ENCODE measurements around the gene EED.

Gene EED

GRCh38 chr11:86210898-86211297, 33.7 kb upstream of the EED start:
- no peak overlapping the region for H3K9ac ChIP-seq (ENCODE audit: low read length)
- H3K4me3 ChIP-seq (ENCODE audit: low read length), result no peak overlapping the region
- no peaks in the 10 kb centered on the region for H4K20me1 ChIP-seq (ENCODE audit: insufficient read depth, low read length)
- H3K4me1 ChIP-seq (ENCODE audit: low read length), result peaks cover 81% of the 10 kb centered on the region
- no peak overlapping the region for H3K27ac ChIP-seq (ENCODE audit: low read length)
- H3K79me2 ChIP-seq (ENCODE audit: low read length), result no peaks in the 10 kb centered on the region
- H2AFZ ChIP-seq (ENCODE audit: low read depth, low read length), result no peak overlapping the region
- no peaks in the 10 kb centered on the region for H3K27me3 ChIP-seq (ENCODE audit: low read depth, low read length)
- H3K9me3 ChIP-seq (ENCODE audit: insufficient read depth, low read length), result no peaks in the 10 kb centered on the region
- TF ChIP-seq EZH2phosphoT487 (IDR thresholded peaks at IDR 0.05; ENCODE audit: low read depth), result no peak
- no peak for TF ChIP-seq CTCF (IDR thresholded peaks at IDR 0.05; ENCODE audit: low read depth, low read length)
- H3K4me2 ChIP-seq (ENCODE audit: low read length), result no peak overlapping the region
- no peaks in the 10 kb centered on the region for H3K36me3 ChIP-seq (replicated peaks; ENCODE audit: low read depth, low read length)

- Histone ChIP-seq H3K4me2 (ENCODE audit: low read length) (peak overlapping the region; percentile 48), H3K79me2 (ENCODE audit: low read length) (no peaks in the 10 kb centered on the region), H4K20me1 (ENCODE audit: insufficient read depth, low read length) (no peaks in the 10 kb centered on the region), H3K9me3 (ENCODE audit: insufficient read depth, low read length) (no peaks in the 10 kb centered on the region), H3K9ac (ENCODE audit: low read length) (no peak overlapping the region), H3K36me3 (replicated peaks; ENCODE audit: low read depth, low read length) (no peaks in the 10 kb centered on the region), H3K4me3 (ENCODE audit: low read length) (no peak overlapping the region), H3K27me3 (ENCODE audit: low read depth, low read length) (no peaks in the 10 kb centered on the region), H2AFZ (ENCODE audit: low read depth, low read length) (no peak overlapping the region), H3K27ac (ENCODE audit: low read length) (0 out of 2 replicates have a peak overlapping the region, but pooled peaks have one; percentile 1), H3K4me1 (ENCODE audit: low read length) (peaks cover 80% of the 10 kb centered on the region)
- TF ChIP-seq EZH2phosphoT487 (IDR thresholded peaks at IDR 0.05; ENCODE audit: low read depth) (no peak), CTCF (IDR thresholded peaks at IDR 0.05; ENCODE audit: low read depth, low read length) (no peak)
These were observed 32.9 kb upstream of the EED start for GRCh38 chr11:86211619-86212018.

DNA sequence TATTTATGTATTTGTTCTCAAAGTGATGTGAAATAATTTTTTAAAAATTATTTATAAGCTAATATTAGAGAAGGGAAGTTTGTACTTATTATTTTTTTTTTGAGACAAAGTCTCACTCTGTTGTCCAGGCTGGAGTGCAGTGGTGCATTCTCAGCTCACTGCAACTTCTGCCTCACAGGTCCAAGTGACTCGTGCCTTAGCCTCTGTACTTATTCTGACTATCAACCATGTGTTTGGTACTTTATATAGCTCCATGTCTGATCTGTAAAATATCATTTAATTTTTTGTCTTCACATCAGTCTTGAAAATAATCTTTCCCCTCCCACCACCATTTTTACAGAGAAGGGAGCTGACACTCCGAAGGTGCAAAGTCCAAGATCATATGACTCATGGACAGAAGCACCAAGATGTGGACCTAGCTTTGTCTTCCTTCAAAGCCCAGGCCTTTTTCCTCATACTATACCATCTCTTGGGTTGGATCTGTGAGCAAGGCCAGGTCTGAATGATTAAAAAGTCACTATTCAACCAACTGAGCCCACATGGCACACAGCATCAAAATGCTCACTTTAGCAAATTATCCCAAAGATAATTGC, 32.4 kb upstream of the EED start:
- Histone ChIP-seq H3K4me2 (ENCODE audit: low read length) (peak overlapping the region; percentile 48), H3K27me3 (ENCODE audit: low read depth, low read length) (no peaks in the 10 kb centered on the region), H4K20me1 (ENCODE audit: insufficient read depth, low read length) (no peaks in the 10 kb centered on the region), H2AFZ (ENCODE audit: low read depth, low read length) (no peak overlapping the region), H3K79me2 (ENCODE audit: low read length) (no peaks in the 10 kb centered on the region), H3K4me1 (ENCODE audit: low read length) (peaks cover 77% of the 10 kb centered on the region), H3K4me3 (ENCODE audit: low read length) (no peak overlapping the region), H3K9ac (ENCODE audit: low read length) (no peak overlapping the region), H3K36me3 (replicated peaks; ENCODE audit: low read depth, low read length) (no peaks in the 10 kb centered on the region), H3K27ac (ENCODE audit: low read length) (no peak overlapping the region), H3K9me3 (ENCODE audit: insufficient read depth, low read length) (no peaks in the 10 kb centered on the region)
- no peak for TF ChIP-seq CTCF (IDR thresholded peaks at IDR 0.05; ENCODE audit: low read depth, low read length)
- TF ChIP-seq EZH2phosphoT487 (IDR thresholded peaks at IDR 0.05; ENCODE audit: low read depth), result no peak

GRCh38 chr11:86214710-86215109, 29.8 kb upstream of the EED start:
- Histone ChIP-seq H3K9me3 (ENCODE audit: insufficient read depth, low read length) (no peaks in the 10 kb centered on the region), H3K27me3 (ENCODE audit: low read depth, low read length) (no peaks in the 10 kb centered on the region)

More at GRCh38 chr11:86214710-86215109, 29.8 kb upstream of the EED start:
- Histone ChIP-seq H3K36me3 (replicated peaks; ENCODE audit: low read depth, low read length) (no peaks in the 10 kb centered on the region), H3K4me3 (ENCODE audit: low read length) (peak overlapping the region; percentile 29), H3K9ac (ENCODE audit: low read length) (peak overlapping the region; percentile 22; the same call in 1 of the 2 replicates), H3K79me2 (ENCODE audit: low read length) (no peaks in the 10 kb centered on the region), H2AFZ (ENCODE audit: low read depth, low read length) (no peak overlapping the region), H4K20me1 (ENCODE audit: insufficient read depth, low read length) (no peaks in the 10 kb centered on the region), H3K27ac (ENCODE audit: low read length) (peak overlapping the region; percentile 46), H3K4me2 (ENCODE audit: low read length) (peak overlapping the region; percentile 73), H3K4me1 (ENCODE audit: low read length) (peaks cover 89% of the 10 kb centered on the region)
- TF ChIP-seq CTCF (IDR thresholded peaks at IDR 0.05; ENCODE audit: low read depth, low read length), result no peak
- TF ChIP-seq EZH2phosphoT487 (IDR thresholded peaks at IDR 0.05; ENCODE audit: low read depth), result no peak

All from OCI-LY3 (cell line).